HL-60 (cell line): ENCODE measurements around the gene OIT3.

ENCODE experiments used
- DNase-seq, 2 experiments: peaks; one replicate each; pipeline ENCODE4 v3.0.0-alpha.2; 2010 to 2020; ENCODE audit warnings: low read depth in 1 of 2, low spot score in 1 of 2
- H3K27ac ChIP-seq: fragments of 250-450 bp; sonication (Bioruptor Pico); replicated peaks from 2 replicates; pipeline ENCODE4 v1.5.1; 2020; ENCODE audit warnings: mild to moderate bottlenecking, moderate library complexity
- H3K27me3 ChIP-seq: fragments of 250-450 bp; sonication (Bioruptor Pico); 2 replicates; pipeline ENCODE4 v1.5.1; 2021; ENCODE audit warnings: mild to moderate bottlenecking, moderate library complexity; ENCODE audit not compliant: insufficient read depth, poor library complexity, severe bottlenecking
- H3K4me3 ChIP-seq: replicated peaks from 2 replicates; pipeline ENCODE4 v1.5.1; 2011; ENCODE audit warnings: mild to moderate bottlenecking, control low read depth, low read length; ENCODE audit not compliant: insufficient read depth
- GABPA ChIP-seq: IDR thresholded peaks from 2 replicates; pipeline ENCODE4 v1.6.1; 2012; ENCODE audit warnings: low read depth
- POLR2AphosphoS5 ChIP-seq: IDR thresholded peaks from 2 replicates; pipeline ENCODE4 v1.6.1; 2012; ENCODE audit warnings: low read depth
- SPI1 ChIP-seq: IDR thresholded peaks from 2 replicates; pipeline ENCODE4 v1.6.1; 2012; ENCODE audit warnings: low read depth, mild to moderate bottlenecking, borderline replicate concordance
- TF ChIP-seq, protein P1 (sequence below): IDR thresholded peaks from 2 replicates; pipeline ENCODE4 v1.6.1; 2012; ENCODE audit warnings: low read depth; ENCODE audit not compliant: insufficient replicate concordance
- TF ChIP-seq, protein P2 (sequence below): IDR thresholded peaks from one replicate; pipeline ENCODE4 v1.5.1; 2011; ENCODE audit warnings: low read length, control low read depth, inconsistent platforms; ENCODE audit not compliant: insufficient read depth

OIT3 gene

DNA sequence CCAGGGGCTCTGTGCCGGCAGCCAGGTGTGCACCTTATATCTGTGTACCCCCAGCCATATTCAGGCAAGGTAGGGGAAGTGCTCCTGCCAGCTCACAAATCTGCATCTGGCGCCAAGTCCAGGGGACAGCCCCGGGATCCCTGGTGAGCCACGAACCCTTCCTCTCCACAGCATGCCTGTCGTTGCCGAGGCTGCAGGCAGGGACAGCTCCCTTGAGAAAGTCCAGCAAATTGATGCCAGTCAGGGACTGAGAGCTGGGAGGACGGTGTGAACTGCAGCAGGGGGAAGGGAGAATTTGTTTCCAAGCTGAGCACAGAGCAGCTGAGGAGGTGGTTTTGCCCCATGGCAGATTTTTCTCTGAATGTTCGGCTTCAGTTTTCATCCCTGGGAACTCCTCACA lies 60.1 kb downstream of the OIT3 start:
- no peak for DNase-seq
- Histone ChIP-seq H3K27me3 (no peaks in the 10 kb centered on the region), H3K4me3 (no peak overlapping the region), H3K27ac (no peak overlapping the region)
- TF ChIP-seq GABPA (no peak), SPI1 (no peak), POLR2AphosphoS5 (no peak)
- TF ChIP-seq, protein P1, sequence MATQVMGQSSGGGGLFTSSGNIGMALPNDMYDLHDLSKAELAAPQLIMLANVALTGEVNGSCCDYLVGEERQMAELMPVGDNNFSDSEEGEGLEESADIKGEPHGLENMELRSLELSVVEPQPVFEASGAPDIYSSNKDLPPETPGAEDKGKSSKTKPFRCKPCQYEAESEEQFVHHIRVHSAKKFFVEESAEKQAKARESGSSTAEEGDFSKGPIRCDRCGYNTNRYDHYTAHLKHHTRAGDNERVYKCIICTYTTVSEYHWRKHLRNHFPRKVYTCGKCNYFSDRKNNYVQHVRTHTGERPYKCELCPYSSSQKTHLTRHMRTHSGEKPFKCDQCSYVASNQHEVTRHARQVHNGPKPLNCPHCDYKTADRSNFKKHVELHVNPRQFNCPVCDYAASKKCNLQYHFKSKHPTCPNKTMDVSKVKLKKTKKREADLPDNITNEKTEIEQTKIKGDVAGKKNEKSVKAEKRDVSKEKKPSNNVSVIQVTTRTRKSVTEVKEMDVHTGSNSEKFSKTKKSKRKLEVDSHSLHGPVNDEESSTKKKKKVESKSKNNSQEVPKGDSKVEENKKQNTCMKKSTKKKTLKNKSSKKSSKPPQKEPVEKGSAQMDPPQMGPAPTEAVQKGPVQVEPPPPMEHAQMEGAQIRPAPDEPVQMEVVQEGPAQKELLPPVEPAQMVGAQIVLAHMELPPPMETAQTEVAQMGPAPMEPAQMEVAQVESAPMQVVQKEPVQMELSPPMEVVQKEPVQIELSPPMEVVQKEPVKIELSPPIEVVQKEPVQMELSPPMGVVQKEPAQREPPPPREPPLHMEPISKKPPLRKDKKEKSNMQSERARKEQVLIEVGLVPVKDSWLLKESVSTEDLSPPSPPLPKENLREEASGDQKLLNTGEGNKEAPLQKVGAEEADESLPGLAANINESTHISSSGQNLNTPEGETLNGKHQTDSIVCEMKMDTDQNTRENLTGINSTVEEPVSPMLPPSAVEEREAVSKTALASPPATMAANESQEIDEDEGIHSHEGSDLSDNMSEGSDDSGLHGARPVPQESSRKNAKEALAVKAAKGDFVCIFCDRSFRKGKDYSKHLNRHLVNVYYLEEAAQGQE = no peak
- TF ChIP-seq, protein P2, sequence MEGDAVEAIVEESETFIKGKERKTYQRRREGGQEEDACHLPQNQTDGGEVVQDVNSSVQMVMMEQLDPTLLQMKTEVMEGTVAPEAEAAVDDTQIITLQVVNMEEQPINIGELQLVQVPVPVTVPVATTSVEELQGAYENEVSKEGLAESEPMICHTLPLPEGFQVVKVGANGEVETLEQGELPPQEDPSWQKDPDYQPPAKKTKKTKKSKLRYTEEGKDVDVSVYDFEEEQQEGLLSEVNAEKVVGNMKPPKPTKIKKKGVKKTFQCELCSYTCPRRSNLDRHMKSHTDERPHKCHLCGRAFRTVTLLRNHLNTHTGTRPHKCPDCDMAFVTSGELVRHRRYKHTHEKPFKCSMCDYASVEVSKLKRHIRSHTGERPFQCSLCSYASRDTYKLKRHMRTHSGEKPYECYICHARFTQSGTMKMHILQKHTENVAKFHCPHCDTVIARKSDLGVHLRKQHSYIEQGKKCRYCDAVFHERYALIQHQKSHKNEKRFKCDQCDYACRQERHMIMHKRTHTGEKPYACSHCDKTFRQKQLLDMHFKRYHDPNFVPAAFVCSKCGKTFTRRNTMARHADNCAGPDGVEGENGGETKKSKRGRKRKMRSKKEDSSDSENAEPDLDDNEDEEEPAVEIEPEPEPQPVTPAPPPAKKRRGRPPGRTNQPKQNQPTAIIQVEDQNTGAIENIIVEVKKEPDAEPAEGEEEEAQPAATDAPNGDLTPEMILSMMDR = no peak

DNA sequence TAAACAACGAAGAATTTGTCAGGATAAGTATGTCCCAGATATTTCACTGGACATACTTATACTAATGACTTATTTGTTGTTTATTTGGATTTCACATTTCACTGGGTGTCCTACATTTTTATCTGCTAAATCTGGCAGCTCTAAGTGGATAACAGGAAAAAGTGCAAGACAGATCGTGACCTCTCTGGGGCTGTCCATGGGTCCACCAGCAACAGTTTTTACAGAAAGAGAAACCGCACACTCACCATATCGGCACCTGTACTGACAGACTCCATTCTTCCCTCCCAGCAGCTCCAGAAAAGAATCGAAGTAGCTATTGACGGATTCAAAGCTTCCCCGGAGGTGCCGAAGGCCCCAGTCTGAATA lies 60.7 kb downstream of the OIT3 start:
- DNase-seq = no peak
- TF ChIP-seq, protein P2 = no peak
- TF ChIP-seq POLR2AphosphoS5 (no peak), GABPA (no peak), SPI1 (no peak)
- TF ChIP-seq, protein P1 = no peak
- Histone ChIP-seq H3K27me3 (no peaks in the 10 kb centered on the region), H3K27ac (no peak overlapping the region), H3K4me3 (no peak overlapping the region)

DNA sequence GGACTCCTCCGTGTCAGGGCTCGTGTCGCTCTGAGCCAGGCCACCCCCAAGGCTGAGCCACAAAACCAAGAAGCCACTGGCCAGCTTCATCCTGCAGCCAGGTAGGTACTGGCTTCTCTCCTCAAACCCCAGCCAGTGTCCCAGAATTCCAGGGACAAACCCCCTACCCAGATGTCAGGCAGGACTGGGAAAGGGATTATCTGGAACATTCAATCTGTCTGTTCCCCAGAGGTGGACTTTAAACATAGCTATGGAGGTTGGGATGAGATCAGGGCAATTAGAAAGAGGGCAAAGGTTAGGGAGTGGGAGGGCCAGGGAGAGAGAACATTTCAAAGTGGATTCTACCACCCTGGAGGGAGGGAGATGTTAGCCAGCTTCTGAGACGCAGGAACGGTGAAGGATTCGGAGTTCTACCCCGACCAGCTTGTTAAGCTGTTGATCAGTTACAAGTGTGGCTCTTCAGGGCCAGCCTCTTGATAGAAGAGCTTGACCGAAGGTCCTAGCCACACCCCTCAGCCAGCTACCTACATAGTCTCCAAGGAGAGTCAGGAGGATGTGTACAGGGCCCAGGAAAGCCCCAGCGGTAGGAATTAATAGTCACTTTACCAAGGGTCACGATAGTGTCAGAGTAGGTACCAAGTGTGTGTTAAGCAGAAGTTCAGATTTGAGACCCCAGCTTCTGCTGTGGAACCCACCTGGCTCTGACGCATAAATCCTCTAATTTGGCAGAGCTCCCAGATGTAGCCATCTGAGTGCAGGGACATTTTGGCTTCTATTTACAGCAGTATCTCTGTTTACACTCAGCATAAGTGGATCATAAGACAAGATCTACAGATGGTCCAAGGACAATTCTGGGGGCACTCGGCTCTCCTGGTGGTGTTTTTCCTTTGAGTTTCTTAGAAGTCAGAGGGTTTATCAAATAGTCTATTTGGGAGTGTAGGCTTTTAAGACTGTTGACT lies 61.3 kb downstream of the OIT3 start, which contains the start of gene PLA2G12B:
PLA2G12B (minus strand) TSS at position 211 of the 959 bp plus-strand sequence; CDS start at position 90, 121 bp downstream.
- H3K27ac ChIP-seq = no peak within 1 kb of the TSS
- no peak for DNase-seq
- TF ChIP-seq, protein P2 = no peak
- TF ChIP-seq, protein P1 = no peak
- TF ChIP-seq SPI1 (no peak), GABPA (no peak), POLR2AphosphoS5 (no peak)
- no peaks in the 10 kb centered on the region for H3K27me3 ChIP-seq
- H3K4me3 ChIP-seq = no peak within 1 kb of the TSS
